DMS79 treated with DMSO at 0.1 percent for 48 hours (cell line): ENCODE results near the gene LIMK2.
"Not testable (repeated sequence)": the region's sequence is repeated elsewhere in the genome, so short reads cannot be mapped to it uniquely, and the experiment has no call there.

Source experiments
- DNase-seq: peaks from one replicate; lab custom pipeline; 2025; lab: John Stamatoyannopoulos, UW

Gene LIMK2

GRCh38 chr22:31211482-31211861 lies 626 bp upstream of the LIMK2 start:
- no peak for DNase-seq

- DNase-seq = no peak
These were observed 908 bp downstream of the LIMK2 start for GRCh38 chr22:31212783-31213629.

- DNase-seq = no peak
These were observed 3.0 kb downstream of the LIMK2 start for GRCh38 chr22:31215018-31215535.

- DNase-seq = peak; percentile 9
These were observed 6.6 kb downstream of the LIMK2 start for GRCh38 chr22:31218565-31219262.

- no peak for DNase-seq
These were observed 9.0 kb downstream of the LIMK2 start for GRCh38 chr22:31221084-31221483.

- DNase-seq = no peak
These were observed 10.6 kb downstream of the LIMK2 start for GRCh38 chr22:31222736-31223135.

- no peak for DNase-seq
These were observed 11.7 kb downstream of the LIMK2 start for GRCh38 chr22:31223786-31224191.

- DNase-seq = not testable (repeated sequence)
These were observed 12.6 kb downstream of the LIMK2 start for GRCh38 chr22:31224691-31225090.

GRCh38 chr22:31227186-31227585 lies 15.1 kb downstream of the LIMK2 start:
- no peak for DNase-seq

- no peak for DNase-seq
These were observed 17.4 kb downstream of the LIMK2 start for GRCh38 chr22:31229402-31230079.

GRCh38 chr22:31230155-31230870 lies 18.2 kb downstream of the LIMK2 start:
- DNase-seq = no peak

GRCh38 chr22:31230871-31231621 lies 18.9 kb downstream of the LIMK2 start:
- DNase-seq = no peak

- DNase-seq = no peak
These were observed 20.9 kb downstream of the LIMK2 start for GRCh38 chr22:31233001-31233400.

GRCh38 chr22:31235081-31235480 lies 23.0 kb downstream of the LIMK2 start:
- DNase-seq = no peak

- DNase-seq = not testable (repeated sequence)
These were observed 23.9 kb downstream of the LIMK2 start for GRCh38 chr22:31236044-31236443.

- no peak for DNase-seq
These were observed 26.0 kb downstream of the LIMK2 start for GRCh38 chr22:31238057-31238456.

GRCh38 chr22:31239771-31240370 lies 27.8 kb downstream of the LIMK2 start:
- no peak for DNase-seq

GRCh38 chr22:31241200-31241599 lies 29.1 kb downstream of the LIMK2 start:
- DNase-seq = no peak

GRCh38 chr22:31241936-31242335 lies 29.8 kb downstream of the LIMK2 start:
- DNase-seq = no peak

- no peak for DNase-seq
These were observed 31.4 kb downstream of the LIMK2 start for GRCh38 chr22:31243339-31244045.
